H9 (cell line): ENCODE data around the gene HLA-DQB1. TPM values are rescaled to one million over a fixed set of nuclear protein-coding genes. Genes with fewer than 3 reads are reported as not detected.

ENCODE experiments used
- DNase-seq: peaks from one replicate; pipeline ENCODE4 v3.0.0-alpha.2; 2017
- H2AFZ ChIP-seq: one replicate; pipeline ENCODE4 v1.6.1; 2013; ENCODE audit warnings: mild to moderate bottlenecking, low read length, control low read depth, moderate library complexity
- H2AK5ac ChIP-seq: 2 replicates; pipeline ENCODE4 v1.6.1; 2013; ENCODE audit warnings: low read length, control low read depth, mixed read lengths; ENCODE audit not compliant: insufficient read length
- H2BK120ac ChIP-seq: one replicate; pipeline ENCODE4 v1.6.1; 2013; ENCODE audit warnings: low read depth, mild to moderate bottlenecking, low read length, control low read depth, inconsistent platforms; ENCODE audit not compliant: poor library complexity, severe bottlenecking
- H2BK12ac ChIP-seq: 2 replicates; pipeline ENCODE4 v1.6.1; 2013; ENCODE audit warnings: low read length, control low read depth, mixed read lengths, low read depth; ENCODE audit not compliant: insufficient read length
- H2BK15ac ChIP-seq: 2 replicates; pipeline ENCODE4 v1.6.1; 2013; ENCODE audit warnings: low read depth, low read length, control low read depth
- H2BK20ac ChIP-seq: one replicate; pipeline ENCODE4 v1.6.1; 2013; ENCODE audit warnings: low read depth, mild to moderate bottlenecking, low read length, control low read depth, inconsistent platforms; ENCODE audit not compliant: poor library complexity, severe bottlenecking
- H2BK5ac ChIP-seq: 2 replicates; pipeline ENCODE4 v1.6.1; 2013; ENCODE audit warnings: low read length, control low read depth, mixed read lengths; ENCODE audit not compliant: insufficient read length
- H3K14ac ChIP-seq: 2 replicates; pipeline ENCODE4 v1.6.1; 2013; ENCODE audit warnings: low read length, control low read depth; ENCODE audit not compliant: insufficient read depth
- H3K18ac ChIP-seq: 2 replicates; pipeline ENCODE4 v1.6.1; 2013; ENCODE audit warnings: low read depth, mild to moderate bottlenecking, mixed read lengths, low read length, control low read depth; ENCODE audit not compliant: insufficient read length
- H3K23ac ChIP-seq: 2 replicates; pipeline ENCODE4 v1.6.1; 2013; ENCODE audit warnings: low read length, control low read depth, mixed read lengths, low read depth; ENCODE audit not compliant: insufficient read length
- H3K23me2 ChIP-seq: 2 replicates; pipeline ENCODE4 v1.6.1; 2013; ENCODE audit warnings: low read depth, mild to moderate bottlenecking, mixed read lengths, low read length, control low read depth; ENCODE audit not compliant: insufficient read length, poor library complexity, severe bottlenecking
- H3K27ac ChIP-seq: 2 replicates; pipeline ENCODE4 v1.5.1; 2013; ENCODE audit warnings: low read length, control low read depth, mixed read lengths, low read depth; ENCODE audit not compliant: insufficient read length
- H3K27me3 ChIP-seq: 2 replicates; pipeline ENCODE4 v1.6.1; 2013; ENCODE audit warnings: low read length, control low read depth, inconsistent platforms; ENCODE audit not compliant: insufficient read depth
- H3K4ac ChIP-seq: 2 replicates; pipeline ENCODE4 v1.6.1; 2013; ENCODE audit warnings: low read depth, mild to moderate bottlenecking, control low read depth, inconsistent platforms, low read length, moderate library complexity
- H3K4me1 ChIP-seq: 2 replicates; pipeline ENCODE4 v1.6.1; 2013; ENCODE audit warnings: low read length, control low read depth, inconsistent platforms; ENCODE audit not compliant: insufficient read depth
- H3K4me2 ChIP-seq: 2 replicates; pipeline ENCODE4 v1.6.1; 2013; ENCODE audit warnings: low read length, control low read depth, mixed read lengths; ENCODE audit not compliant: insufficient read length, insufficient read depth
- H3K56ac ChIP-seq: 2 replicates; pipeline ENCODE4 v1.6.1; 2013; ENCODE audit warnings: low read depth, mild to moderate bottlenecking, mixed read lengths, low read length, control low read depth; ENCODE audit not compliant: insufficient read length
- H3K79me1 ChIP-seq: 2 replicates; pipeline ENCODE4 v1.6.1; 2013; ENCODE audit warnings: low read depth, mild to moderate bottlenecking, moderate library complexity, low read length, control low read depth, inconsistent platforms; ENCODE audit not compliant: insufficient read depth, poor library complexity, severe bottlenecking
- H3K79me2 ChIP-seq: 2 replicates; pipeline ENCODE4 v1.6.1; 2013; ENCODE audit warnings: low read length, control low read depth, inconsistent platforms; ENCODE audit not compliant: insufficient read depth
- H3K9ac ChIP-seq: 2 replicates; pipeline ENCODE4 v1.6.1; 2013; ENCODE audit warnings: low read length, control low read depth, mixed read lengths; ENCODE audit not compliant: insufficient read length; ENCODE audit errors: extremely low read depth
- H3K9me3 ChIP-seq: one replicate; pipeline ENCODE4 v1.6.1; 2013; ENCODE audit warnings: low read depth, low read length, inconsistent platforms; ENCODE audit not compliant: control insufficient read depth
- H3T11ph ChIP-seq: one replicate; pipeline ENCODE4 v1.6.1; 2013; ENCODE audit warnings: mild to moderate bottlenecking, low read length, control low read depth, inconsistent platforms
- H4K20me1 ChIP-seq: one replicate; pipeline ENCODE4 v1.6.1; 2013; ENCODE audit not compliant: control insufficient read depth, insufficient read length, insufficient read depth
- H4K5ac ChIP-seq: 2 replicates; pipeline ENCODE4 v1.6.1; 2013; ENCODE audit warnings: low read depth, mild to moderate bottlenecking, mixed read lengths, low read length, control low read depth; ENCODE audit not compliant: insufficient read length
- H4K8ac ChIP-seq: replicated peaks from 2 replicates; pipeline ENCODE4 v1.6.1; 2013; ENCODE audit warnings: low read length, control low read depth, mixed read lengths, low read depth; ENCODE audit not compliant: insufficient read length
- H4K91ac ChIP-seq: 2 replicates; pipeline ENCODE4 v1.6.1; 2013; ENCODE audit warnings: low read depth, mild to moderate bottlenecking, moderate library complexity, mixed read lengths, low read length, control low read depth; ENCODE audit not compliant: insufficient read length
- H3K27ac Mint-ChIP-seq, 3 experiments: 2 replicates in 2 of 3; 3 replicates in 1 of 3; pipeline ENCODE4 v1.8.0; 2020 to 2021; ENCODE audit warnings: mixed read lengths in 3 of 3, mild to moderate bottlenecking in 1 of 3, moderate library complexity in 1 of 3
- H3K27me3 Mint-ChIP-seq: 2 replicates; pipeline ENCODE4 v1.8.0; 2021; ENCODE audit warnings: low read depth, mild to moderate bottlenecking, moderate library complexity, mixed read lengths
- H3K36me3 Mint-ChIP-seq, 3 experiments: 2 replicates in 2 of 3; 3 replicates in 1 of 3; pipeline ENCODE4 v1.8.0; 2020 to 2021; ENCODE audit warnings: low read depth in 3 of 3, mixed read lengths in 3 of 3; ENCODE audit not compliant: insufficient read depth in 1 of 3
- H3K4me1 Mint-ChIP-seq, 2 experiments: 2 replicates each; pipeline ENCODE4 v1.8.0; 2020; ENCODE audit warnings: mixed read lengths in 2 of 2
- H3K4me3 Mint-ChIP-seq, 2 experiments: 2 replicates in 1 of 2; 3 replicates in 1 of 2; pipeline ENCODE4 v1.8.0; 2020 to 2021; ENCODE audit warnings: mild to moderate bottlenecking in 2 of 2, mixed read lengths in 2 of 2, moderate library complexity in 1 of 2
- H3K9me3 Mint-ChIP-seq, 2 experiments: 2 replicates in 1 of 2; 3 replicates in 1 of 2; pipeline ENCODE4 v1.8.0; 2020; ENCODE audit warnings: mild to moderate bottlenecking in 2 of 2, mixed read lengths in 2 of 2, moderate library complexity in 1 of 2
- total RNA-seq: library from RNA; stranded (reverse); gene quantifications from 2 replicates; pipeline ENCODE4 v1.2.1, GENCODE V29; 2021
- TF ChIP-seq, protein P1 (sequence below): fragments of 200-600 bp; sonication (generic); conservative IDR thresholded peaks from 3 replicates; pipeline ENCODE4 v1.8.0; 2021; ENCODE audit warnings: antibody characterized with exemption, mild to moderate bottlenecking

The HLA-DQB1 gene
- total RNA-seq, 1 experiment from 2014 or later: 41.0 TPM

- no peak overlapping the region for H2AK5ac ChIP-seq
- Mint-ChIP-seq H3K4me3 (no peak overlapping the region), H3K4me1 (peaks cover 0 to 6% of the 10 kb centered on the region in 2 experiments; a peak in 2 of 4 replicates), H3K9me3 (peaks cover 0 to under 1% of the 10 kb centered on the region in 2 experiments; a peak in 1 of 5 replicates), H3K27ac (no peak overlapping the region), H3K27me3 (no peaks in the 10 kb centered on the region; the same call in 1 of the 2 replicates), H3K36me3 (no peaks in the 10 kb centered on the region; a peak in 1 of 7 replicates)
- H3K56ac ChIP-seq: no peak overlapping the region
- H4K91ac ChIP-seq: no peak overlapping the region
- no peak overlapping the region for H2BK120ac ChIP-seq
- H3K4ac ChIP-seq: no peak overlapping the region
- H3K23me2 ChIP-seq: no peaks in the 10 kb centered on the region
- TF ChIP-seq, protein P1, sequence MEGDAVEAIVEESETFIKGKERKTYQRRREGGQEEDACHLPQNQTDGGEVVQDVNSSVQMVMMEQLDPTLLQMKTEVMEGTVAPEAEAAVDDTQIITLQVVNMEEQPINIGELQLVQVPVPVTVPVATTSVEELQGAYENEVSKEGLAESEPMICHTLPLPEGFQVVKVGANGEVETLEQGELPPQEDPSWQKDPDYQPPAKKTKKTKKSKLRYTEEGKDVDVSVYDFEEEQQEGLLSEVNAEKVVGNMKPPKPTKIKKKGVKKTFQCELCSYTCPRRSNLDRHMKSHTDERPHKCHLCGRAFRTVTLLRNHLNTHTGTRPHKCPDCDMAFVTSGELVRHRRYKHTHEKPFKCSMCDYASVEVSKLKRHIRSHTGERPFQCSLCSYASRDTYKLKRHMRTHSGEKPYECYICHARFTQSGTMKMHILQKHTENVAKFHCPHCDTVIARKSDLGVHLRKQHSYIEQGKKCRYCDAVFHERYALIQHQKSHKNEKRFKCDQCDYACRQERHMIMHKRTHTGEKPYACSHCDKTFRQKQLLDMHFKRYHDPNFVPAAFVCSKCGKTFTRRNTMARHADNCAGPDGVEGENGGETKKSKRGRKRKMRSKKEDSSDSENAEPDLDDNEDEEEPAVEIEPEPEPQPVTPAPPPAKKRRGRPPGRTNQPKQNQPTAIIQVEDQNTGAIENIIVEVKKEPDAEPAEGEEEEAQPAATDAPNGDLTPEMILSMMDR: no peak
- H2AFZ ChIP-seq: no peak overlapping the region
- H3K18ac ChIP-seq: no peak overlapping the region
- no peaks in the 10 kb centered on the region for H4K20me1 ChIP-seq
- H3K27ac ChIP-seq: no peak overlapping the region
- no peak for DNase-seq
- H3K4me1 ChIP-seq: no peaks in the 10 kb centered on the region
- no peak overlapping the region for H3K23ac ChIP-seq
- H3K79me1 ChIP-seq: no peaks in the 10 kb centered on the region
- H2BK5ac ChIP-seq: no peak overlapping the region
- H3K27me3 ChIP-seq: no peaks in the 10 kb centered on the region
- no peaks in the 10 kb centered on the region for H3K79me2 ChIP-seq
- no peak overlapping the region for H3K9ac ChIP-seq
- no peak overlapping the region for H4K8ac ChIP-seq
- no peak overlapping the region for H3K14ac ChIP-seq
- H3K4me2 ChIP-seq: no peak overlapping the region
- no peak overlapping the region for H2BK15ac ChIP-seq
- H4K5ac ChIP-seq: no peak overlapping the region
- no peak overlapping the region for H3T11ph ChIP-seq
- H2BK12ac ChIP-seq: no peak overlapping the region
- H2BK20ac ChIP-seq: no peak overlapping the region
- no peaks in the 10 kb centered on the region for H3K9me3 ChIP-seq
These were observed 46.8 kb upstream of the HLA-DQB1 start for GRCh38 chr6:32713241-32713640.
